Measurements from ENCODE around the gene VAV2.

The VAV2 gene

GRCh38 chr9:133891741-133892140, 100.4 kb downstream of the VAV2 start:
- DNase-seq (ENCODE audit: low read depth in 2 of 2), result no peak

- DNase-seq (ENCODE audit: low read depth in 2 of 2), result no peak
These were observed 101.5 kb downstream of the VAV2 start for GRCh38 chr9:133890583-133890982.

GRCh38 chr9:133889584-133890301, 102.4 kb downstream of the VAV2 start:
- no peak for DNase-seq (ENCODE audit: low read depth in 2 of 2)

- no peak for DNase-seq (ENCODE audit: low read depth in 2 of 2)
These were observed 103.2 kb downstream of the VAV2 start for GRCh38 chr9:133888809-133889491.

GRCh38 chr9:133888048-133888808, 103.9 kb downstream of the VAV2 start:
- DNase-seq (ENCODE audit: low read depth in 2 of 2), result no peak

- no peak for DNase-seq (ENCODE audit: low read depth in 2 of 2)
These were observed 104.5 kb downstream of the VAV2 start for GRCh38 chr9:133887540-133888047.

- DNase-seq (ENCODE audit: low read depth in 2 of 2), result no peak
These were observed 105.3 kb downstream of the VAV2 start for GRCh38 chr9:133886563-133887501.

GRCh38 chr9:133884907-133885744, 107.0 kb downstream of the VAV2 start:
- no peak for DNase-seq (ENCODE audit: low read depth in 2 of 2)

GRCh38 chr9:133882849-133883755, 109.0 kb downstream of the VAV2 start:
- DNase-seq (ENCODE audit: low read depth in 2 of 2), result no peak

GRCh38 chr9:133881671-133882381, 110.3 kb downstream of the VAV2 start:
- DNase-seq (ENCODE audit: low read depth in 2 of 2), result no peak

- no peak for DNase-seq (ENCODE audit: low read depth in 2 of 2)
These were observed 111.1 kb downstream of the VAV2 start for GRCh38 chr9:133880851-133881661.

- DNase-seq (ENCODE audit: low read depth in 2 of 2), result no peak
These were observed 112.0 kb downstream of the VAV2 start for GRCh38 chr9:133880136-133880535.

GRCh38 chr9:133879615-133880014, 112.5 kb downstream of the VAV2 start:
- no peak for DNase-seq (ENCODE audit: low read depth in 2 of 2)

- DNase-seq (ENCODE audit: low read depth in 2 of 2), result no peak
These were observed 113.7 kb downstream of the VAV2 start for GRCh38 chr9:133878402-133878801.

GRCh38 chr9:133877967-133878366, 114.2 kb downstream of the VAV2 start:
- DNase-seq (ENCODE audit: low read depth in 2 of 2), result no peak

- DNase-seq (ENCODE audit: low read depth in 2 of 2), result no peak
These were observed 114.8 kb downstream of the VAV2 start for GRCh38 chr9:133877327-133877726.

- DNase-seq (ENCODE audit: low read depth in 2 of 2), result no peak
These were observed 115.3 kb downstream of the VAV2 start for GRCh38 chr9:133876836-133877235.

GRCh38 chr9:133876144-133876543, 116.0 kb downstream of the VAV2 start:
- DNase-seq (ENCODE audit: low read depth in 2 of 2), result no peak

Measured in stimulated activated CD8-positive, alpha-beta memory T cell treated with anti-CD3 and anti-CD28 coated beads, Interleukin-2, amount 100 ng/mL, for 1 hour (primary cell).